ENCODE results near the gene CHST5.

The CHST5 gene

GRCh38 chr16:75486676-75487313 lies 49.1 kb downstream of the CHST5 start:
- peak; percentile 61 for DNase-seq (ENCODE audit: extremely low spot score)
- ChIA-PET POLR2A (no interaction called here), CTCF (interaction anchor here (0.6 to 15.5 kb wide), 9 partner anchors 8 to 279 kb away, joined by 3 to 258 read pairs (median 3); partner anchors contain the start of genes CHST6 and TMEM170A)
- TF ChIP-seq, protein P1, sequence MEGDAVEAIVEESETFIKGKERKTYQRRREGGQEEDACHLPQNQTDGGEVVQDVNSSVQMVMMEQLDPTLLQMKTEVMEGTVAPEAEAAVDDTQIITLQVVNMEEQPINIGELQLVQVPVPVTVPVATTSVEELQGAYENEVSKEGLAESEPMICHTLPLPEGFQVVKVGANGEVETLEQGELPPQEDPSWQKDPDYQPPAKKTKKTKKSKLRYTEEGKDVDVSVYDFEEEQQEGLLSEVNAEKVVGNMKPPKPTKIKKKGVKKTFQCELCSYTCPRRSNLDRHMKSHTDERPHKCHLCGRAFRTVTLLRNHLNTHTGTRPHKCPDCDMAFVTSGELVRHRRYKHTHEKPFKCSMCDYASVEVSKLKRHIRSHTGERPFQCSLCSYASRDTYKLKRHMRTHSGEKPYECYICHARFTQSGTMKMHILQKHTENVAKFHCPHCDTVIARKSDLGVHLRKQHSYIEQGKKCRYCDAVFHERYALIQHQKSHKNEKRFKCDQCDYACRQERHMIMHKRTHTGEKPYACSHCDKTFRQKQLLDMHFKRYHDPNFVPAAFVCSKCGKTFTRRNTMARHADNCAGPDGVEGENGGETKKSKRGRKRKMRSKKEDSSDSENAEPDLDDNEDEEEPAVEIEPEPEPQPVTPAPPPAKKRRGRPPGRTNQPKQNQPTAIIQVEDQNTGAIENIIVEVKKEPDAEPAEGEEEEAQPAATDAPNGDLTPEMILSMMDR (IDR thresholded peaks at IDR 0.05; ENCODE audit: control extremely low read depth, extremely low read depth, low read depth, missing control alignments) = no peak

DNA sequence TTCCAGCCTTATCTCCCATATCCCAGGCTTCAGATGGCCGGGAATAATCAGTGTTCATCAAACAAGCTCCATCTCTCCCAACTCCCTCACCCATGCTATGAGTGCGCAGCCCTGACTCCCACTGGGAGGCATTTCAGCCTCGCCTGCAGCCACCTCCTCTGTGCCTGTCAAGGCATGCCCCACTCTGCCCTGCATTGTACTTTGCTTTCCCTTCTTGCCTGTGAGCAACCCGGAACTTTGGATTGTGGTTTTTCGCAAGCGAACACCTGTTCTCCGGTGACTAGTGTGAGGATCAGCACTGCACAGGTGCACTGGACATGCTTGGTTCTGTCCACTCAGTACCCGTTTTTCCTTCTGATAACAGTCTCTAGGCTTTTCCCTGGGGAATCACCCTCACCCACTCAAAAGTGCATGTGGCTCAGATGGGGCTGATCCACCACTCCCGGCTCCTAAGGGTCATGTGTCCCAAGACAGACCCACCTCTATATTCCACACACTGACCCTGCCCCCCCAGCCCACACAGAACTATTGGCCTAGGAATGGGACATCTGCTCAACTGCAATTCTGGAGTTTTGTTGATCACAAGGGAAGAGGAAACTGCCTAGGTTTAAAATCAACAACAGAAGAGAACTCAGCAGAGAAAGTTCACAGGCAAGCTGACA lies 49.8 kb downstream of the CHST5 start:
- CTCF ChIA-PET = interaction anchor here (0.6 to 15.5 kb wide), 10 partner anchors 9 to 280 kb away, joined by 3 to 258 read pairs (median 4); partner anchors contain the start of genes CHST6 and TMEM170A
- no peak for DNase-seq (ENCODE audit: extremely low spot score)
- TF ChIP-seq, protein P1 (IDR thresholded peaks at IDR 0.05; ENCODE audit: control extremely low read depth, extremely low read depth, low read depth, missing control alignments) = no peak
- POLR2A ChIA-PET = no interaction called here

DNA sequence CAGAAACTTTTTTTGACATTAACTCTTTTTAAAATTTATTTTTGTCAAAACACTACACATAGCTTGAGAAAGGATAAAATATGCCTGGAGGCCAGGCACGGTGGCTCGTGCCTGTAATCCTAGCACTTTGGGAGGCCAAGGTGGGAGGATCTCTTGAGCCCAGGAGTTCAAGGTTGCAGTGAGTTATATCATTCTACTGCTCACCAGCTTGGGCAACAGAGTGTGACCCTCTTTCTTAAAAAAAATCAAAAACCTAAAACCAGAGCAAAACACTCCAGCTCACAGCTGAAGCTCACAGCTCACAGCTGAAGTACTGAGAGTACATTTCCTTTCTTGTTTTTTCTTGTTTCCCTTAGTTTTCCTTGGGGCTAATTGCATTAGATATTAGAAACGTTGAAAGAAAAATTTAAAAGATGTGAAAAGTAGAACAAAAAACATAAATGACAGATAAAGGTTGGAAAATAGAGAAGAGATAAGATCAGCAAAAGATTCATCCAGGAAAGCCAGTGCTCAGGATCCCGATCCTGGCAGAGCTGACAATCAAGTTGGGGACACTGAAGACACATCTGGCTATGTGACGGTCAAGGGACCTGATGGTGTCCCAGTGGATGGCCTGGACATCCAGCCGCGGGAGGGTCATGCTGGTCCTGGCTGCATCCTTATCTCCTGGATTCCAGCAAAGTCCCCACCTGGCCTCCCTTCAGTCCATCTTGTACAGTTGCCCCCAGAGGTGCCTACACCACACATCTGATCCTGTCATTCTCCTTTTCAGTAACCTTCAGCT lies 50.5 kb downstream of the CHST5 start:
- DNase-seq (ENCODE audit: extremely low spot score) = no peak
- ChIA-PET POLR2A (no interaction called here), CTCF (interaction anchor here (1.0 to 15.5 kb wide), 7 partner anchors 9 to 286 kb away, joined by 3 to 258 read pairs (median 6); partner anchors contain the start of genes CHST6 and TMEM170A)
- TF ChIP-seq, protein P1 (IDR thresholded peaks at IDR 0.05; ENCODE audit: control extremely low read depth, extremely low read depth, low read depth, missing control alignments) = no peak

DNA sequence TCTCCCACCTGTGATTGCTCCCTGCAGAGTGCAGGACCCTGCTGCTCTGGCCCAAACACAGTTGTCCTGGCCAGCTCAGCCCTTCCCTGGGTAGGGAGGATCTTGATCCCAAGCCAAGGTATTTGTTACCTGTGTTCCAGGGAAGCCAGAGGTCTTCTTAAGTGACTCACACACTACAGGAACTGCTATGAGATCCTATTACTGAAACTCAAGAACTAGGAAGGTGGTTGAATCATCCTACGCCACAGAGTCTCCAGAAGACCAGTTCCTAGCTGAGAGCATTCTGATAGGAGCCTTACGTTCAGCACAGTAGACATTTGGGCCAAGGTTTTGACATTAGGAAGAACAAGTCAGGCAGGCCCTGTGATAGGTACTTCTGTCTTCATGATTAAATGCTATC lies 52.7 kb downstream of the CHST5 start:
- TF ChIP-seq, protein P1 (IDR thresholded peaks at IDR 0.05; ENCODE audit: control extremely low read depth, extremely low read depth, low read depth, missing control alignments) = no peak
- DNase-seq (ENCODE audit: extremely low spot score) = no peak
- POLR2A ChIA-PET = no interaction called here
- CTCF ChIA-PET = interaction anchor here (2.2 to 15.5 kb wide), 2 partner anchors 11 to 12 kb away, joined by 5 to 258 read pairs; partner anchors contain the start of gene TMEM170A

GRCh38 chr16:75482434-75483205 lies 53.3 kb downstream of the CHST5 start:
- ChIA-PET POLR2A (no interaction called here), CTCF (interaction anchor here (2.2 to 15.5 kb wide), 2 partner anchors 12 kb away, joined by 5 to 258 read pairs; partner anchors contain the start of gene TMEM170A)
- TF ChIP-seq, protein P1 (IDR thresholded peaks at IDR 0.05; ENCODE audit: control extremely low read depth, extremely low read depth, low read depth, missing control alignments) = no peak
- DNase-seq (ENCODE audit: extremely low spot score) = no peak

Data from GM10248 (cell line).